ENCODE data around the gene KCNJ2.

DNA sequence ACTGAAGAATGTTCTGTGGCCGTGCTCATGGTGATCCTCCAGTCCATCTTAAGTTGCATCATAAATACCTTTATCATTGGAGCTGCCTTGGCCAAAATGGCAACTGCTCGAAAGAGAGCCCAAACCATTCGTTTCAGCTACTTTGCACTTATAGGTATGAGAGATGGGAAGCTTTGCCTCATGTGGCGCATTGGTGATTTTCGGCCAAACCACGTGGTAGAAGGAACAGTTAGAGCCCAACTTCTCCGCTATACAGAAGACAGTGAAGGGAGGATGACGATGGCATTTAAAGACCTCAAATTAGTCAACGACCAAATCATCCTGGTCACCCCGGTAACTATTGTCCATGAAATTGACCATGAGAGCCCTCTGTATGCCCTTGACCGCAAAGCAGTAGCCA lies 36.8 kb upstream of the KCNJ2 start:
- no peak for TF ChIP-seq POLR2A (IDR thresholded peaks at IDR 0.05)
- no peak for TF ChIP-seq CTCF (IDR thresholded peaks at IDR 0.05)
- TF ChIP-seq EP300 (IDR thresholded peaks at IDR 0.05), result no peak

Data from tibial nerve (tissue), 4 donors.